ENCODE measurements around the gene HTR2C.
"Not testable (repeated sequence)": the region's sequence is repeated elsewhere in the genome, so short reads cannot be mapped to it uniquely, and the experiment has no call there.

The HTR2C gene

DNA sequence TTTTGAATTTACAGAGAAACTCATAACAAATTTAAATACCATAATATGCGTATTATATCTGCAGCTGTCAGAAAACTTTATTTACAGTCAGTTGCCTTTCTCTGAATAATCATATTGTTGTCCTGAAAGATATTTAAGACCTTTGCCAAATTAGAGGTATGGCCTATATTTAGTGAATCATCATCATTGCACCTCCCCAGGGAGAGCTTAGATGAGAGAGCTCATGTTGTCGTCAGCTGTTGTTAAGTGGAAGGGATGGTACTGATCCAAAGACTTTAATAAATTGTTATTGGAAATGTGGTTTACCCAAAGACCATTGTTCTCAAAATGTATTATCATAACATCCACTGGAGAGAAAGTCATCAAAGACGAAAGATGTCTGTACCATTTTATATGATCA, 128.6 kb downstream of the HTR2C start:
- DNase-seq (ENCODE audit: low read depth, low spot score): no peak

DNA sequence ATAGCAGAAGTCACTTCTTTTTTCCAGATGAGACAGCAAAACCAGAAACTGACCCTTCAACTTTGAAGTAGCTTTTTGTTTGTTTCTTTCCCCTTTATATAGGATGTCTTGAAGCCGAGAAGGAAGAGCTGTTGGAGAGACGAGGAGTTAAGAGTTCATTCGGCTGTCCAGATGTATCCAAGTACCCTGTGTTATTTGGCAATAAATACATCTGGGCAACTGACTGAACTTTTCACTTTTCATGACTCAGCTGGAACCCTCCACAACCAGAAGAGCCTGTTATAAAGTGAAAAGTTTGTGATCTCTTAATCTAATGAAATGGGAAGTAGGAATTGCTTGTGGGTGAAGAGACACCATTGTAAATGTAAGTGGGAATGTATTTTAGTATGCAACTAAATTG, 131.2 kb downstream of the HTR2C start:
- DNase-seq (ENCODE audit: low read depth, low spot score): no peak

DNA sequence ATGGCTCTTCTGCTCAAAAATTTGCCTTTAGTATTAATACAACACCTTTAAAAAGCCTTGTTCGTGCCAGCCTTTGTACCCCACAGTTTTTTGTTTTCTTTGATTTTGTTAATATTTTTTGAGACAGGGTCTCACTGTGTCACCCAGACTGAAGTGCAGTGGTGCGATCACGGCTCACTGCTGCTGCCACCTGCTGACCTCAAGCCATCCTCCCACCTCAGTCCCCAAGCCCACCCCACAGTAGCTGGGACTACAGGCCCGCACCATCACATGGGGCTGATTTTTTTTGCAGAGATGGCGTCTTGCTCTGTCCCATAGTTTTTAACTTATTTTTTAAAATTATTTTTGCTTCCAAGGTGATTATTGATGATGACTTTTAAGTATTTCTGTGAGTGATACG, 134.0 kb downstream of the HTR2C start:
- DNase-seq (ENCODE audit: low read depth, low spot score): no peak

DNA sequence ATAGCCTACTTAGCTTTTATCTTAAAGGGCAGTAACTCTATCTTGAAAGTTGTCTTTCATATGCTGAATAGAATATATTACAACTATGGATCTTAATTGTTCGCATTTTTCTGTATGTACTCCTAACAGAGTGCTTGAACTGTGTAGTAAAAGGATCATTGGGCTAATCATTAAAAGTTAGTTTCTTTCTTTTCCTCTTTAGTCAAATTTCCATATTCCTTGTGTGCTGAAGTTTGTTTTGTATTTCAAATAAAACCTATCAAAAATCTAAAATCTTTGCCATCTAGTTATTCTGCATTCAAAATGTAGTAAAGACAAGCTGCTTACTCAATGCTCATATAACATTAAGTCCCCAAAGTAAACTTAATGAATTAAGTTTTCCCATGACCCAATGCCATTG, 182.7 kb downstream of the HTR2C start:
- DNase-seq (ENCODE audit: low read depth, low spot score): no peak

DNA sequence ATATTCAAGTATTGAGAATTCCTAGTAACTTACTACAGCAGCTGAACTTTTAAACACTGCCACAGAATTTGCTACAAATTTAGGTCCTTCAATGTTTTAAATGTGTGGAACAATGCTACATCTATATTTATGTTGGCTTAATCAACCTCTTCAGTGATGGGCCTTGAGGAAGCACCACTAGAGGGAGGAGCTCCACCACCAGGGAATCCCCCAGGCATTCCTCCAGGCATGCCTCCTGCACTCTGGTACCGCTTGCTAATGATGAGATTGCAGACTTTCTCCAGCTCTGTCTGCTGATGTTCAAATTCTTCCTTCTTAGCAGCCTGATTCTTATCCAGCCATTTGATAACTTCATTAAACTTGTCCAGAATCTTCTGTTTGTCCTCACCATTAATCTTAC, 190.8 kb downstream of the HTR2C start:
- DNase-seq (ENCODE audit: low read depth, low spot score): no peak

GRCh38 chrX:114782925-114783324, 199.0 kb downstream of the HTR2C start:
- DNase-seq (ENCODE audit: low read depth, low spot score): no peak

DNA sequence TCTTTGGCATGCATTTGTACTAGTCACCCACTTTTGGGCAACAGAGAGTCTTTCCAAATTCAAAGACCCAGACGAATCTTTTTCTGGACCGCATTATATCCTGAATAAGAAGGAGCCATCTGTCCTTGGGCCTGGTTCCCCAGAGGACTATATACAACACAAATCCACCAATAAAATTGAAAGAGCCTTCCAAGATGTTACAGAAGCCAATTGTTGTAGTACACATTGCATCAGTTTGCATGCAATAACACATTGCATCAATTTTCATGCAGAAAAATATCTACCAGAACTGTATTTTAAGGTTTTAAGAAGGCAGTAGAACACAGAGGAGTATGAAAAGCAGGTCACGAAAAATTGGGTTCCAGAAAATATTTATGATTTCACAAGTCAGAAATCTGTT, 203.2 kb downstream of the HTR2C start:
- no peak for DNase-seq (ENCODE audit: low read depth, low spot score)

GRCh38 chrX:114797494-114797893, 213.6 kb downstream of the HTR2C start:
- DNase-seq (ENCODE audit: low read depth, low spot score): no peak

DNA sequence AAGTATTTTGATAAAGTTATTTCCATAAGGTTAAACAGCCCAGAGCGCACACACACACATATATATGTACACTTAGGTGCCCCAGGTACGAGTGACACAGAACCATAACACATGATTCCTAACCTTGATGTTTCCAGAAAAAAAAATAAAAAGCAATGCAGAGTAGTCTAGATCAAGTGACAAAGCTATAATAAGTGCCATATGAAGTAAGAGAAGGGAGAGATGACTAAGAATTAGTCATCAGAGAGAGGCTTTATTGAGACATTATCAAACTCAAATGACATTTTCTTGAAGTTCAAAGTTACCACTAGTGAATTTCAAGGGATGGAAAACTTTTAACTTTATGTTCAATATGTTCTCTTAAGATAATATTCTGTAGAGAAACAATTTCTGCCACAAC, 215.0 kb downstream of the HTR2C start:
- DNase-seq (ENCODE audit: low read depth, low spot score): no peak

- DNase-seq (ENCODE audit: low read depth, low spot score): no peak
Measured at GRCh38 chrX:114800719-114801118, 216.8 kb downstream of the HTR2C start.

GRCh38 chrX:114819509-114819908, 235.6 kb downstream of the HTR2C start:
- no peak for DNase-seq (ENCODE audit: low read depth, low spot score)

GRCh38 chrX:114841051-114841450, 257.2 kb downstream of the HTR2C start:
- DNase-seq (ENCODE audit: low read depth, low spot score): no peak

GRCh38 chrX:114842181-114842580, 258.3 kb downstream of the HTR2C start:
- DNase-seq (ENCODE audit: low read depth, low spot score): no peak

GRCh38 chrX:114889481-114889880, 305.6 kb downstream of the HTR2C start:
- no peak for DNase-seq (ENCODE audit: low read depth, low spot score)

DNA sequence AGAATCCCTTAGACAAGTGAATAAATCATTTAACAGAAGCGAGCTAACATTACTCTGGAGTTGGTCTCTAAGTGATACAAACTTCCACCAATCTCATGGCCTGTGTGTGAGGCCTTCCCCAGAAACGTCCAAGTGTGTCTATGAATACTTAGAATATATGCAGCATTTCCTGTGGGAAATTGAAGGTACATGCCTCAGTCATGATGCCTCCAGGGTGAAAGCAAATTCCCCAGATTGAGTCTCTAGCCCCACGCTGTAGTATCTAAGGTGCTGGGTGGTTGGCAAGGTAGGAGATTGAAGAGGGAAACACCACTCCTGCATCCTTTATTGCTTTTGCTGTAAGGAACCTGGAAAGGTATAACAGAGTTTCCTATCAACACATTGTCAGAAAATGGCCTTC, 319.7 kb downstream of the HTR2C start:
- no peak for DNase-seq (ENCODE audit: low read depth, low spot score)

DNA sequence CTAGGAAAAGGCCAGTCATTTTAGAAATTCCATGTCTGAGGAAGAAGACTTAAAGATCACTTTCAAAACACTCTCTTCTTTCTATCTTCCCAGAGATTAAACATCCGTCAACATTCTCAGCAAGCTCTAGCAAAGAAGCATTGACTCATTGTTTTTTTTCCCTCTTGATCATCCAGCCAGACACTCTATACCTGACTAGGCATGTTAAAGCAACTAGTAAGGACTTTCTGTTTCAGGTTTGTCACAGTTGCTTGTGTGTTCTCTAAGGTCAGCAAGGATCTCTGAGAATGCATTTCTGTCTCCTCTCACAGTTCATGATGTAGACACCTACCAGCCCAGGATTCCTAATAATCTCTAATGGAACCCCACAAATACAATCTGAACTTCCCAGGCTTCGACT, 321.4 kb downstream of the HTR2C start:
- DNase-seq (ENCODE audit: low read depth, low spot score): no peak

GRCh38 chrX:114906984-114907510, 323.2 kb downstream of the HTR2C start:
- no peak for DNase-seq (ENCODE audit: low read depth, low spot score)

- DNase-seq (ENCODE audit: low read depth, low spot score): no peak
Measured at GRCh38 chrX:114924423-114924822, 340.5 kb downstream of the HTR2C start.

DNA sequence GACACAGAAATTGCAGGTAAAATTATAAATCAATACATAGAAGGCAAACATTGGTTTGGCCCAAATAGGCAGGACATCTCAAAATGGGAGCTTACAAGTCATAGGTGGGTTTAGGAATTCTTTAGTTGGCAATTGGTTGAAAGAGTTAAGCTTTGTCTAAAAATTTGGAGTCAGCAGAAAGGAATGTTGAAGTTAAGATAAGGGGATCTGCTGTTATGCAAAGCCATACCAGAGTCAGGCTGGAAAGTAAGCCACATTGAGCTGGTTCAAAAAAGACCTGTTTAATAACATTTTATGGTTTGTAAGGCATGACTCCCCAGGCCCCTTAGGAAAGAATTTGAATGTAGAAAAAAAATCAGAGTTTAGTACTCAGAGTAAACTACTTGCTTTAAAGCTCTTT, 341.0 kb downstream of the HTR2C start:
- no peak for DNase-seq (ENCODE audit: low read depth, low spot score)

DNA sequence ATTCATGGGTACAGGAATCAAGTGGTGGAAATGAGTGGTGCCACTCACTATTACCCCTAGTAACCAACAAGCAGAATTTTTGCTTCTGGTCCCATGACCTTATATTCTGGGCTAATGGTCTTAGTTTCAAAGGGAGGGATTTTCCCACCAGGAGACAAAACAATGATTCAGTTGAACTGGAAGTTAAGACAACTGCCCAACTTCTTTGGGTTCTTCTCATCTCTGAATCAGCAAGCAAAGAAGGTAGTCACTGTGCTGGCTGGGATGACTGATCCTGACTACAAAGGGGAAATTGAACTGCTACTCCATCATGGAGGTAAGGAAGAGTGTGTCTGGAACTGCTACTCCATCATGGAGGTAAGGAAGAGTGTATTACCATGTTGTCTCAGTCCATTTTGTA, 346.3 kb downstream of the HTR2C start:
- DNase-seq (ENCODE audit: low read depth, low spot score): no peak

DNA sequence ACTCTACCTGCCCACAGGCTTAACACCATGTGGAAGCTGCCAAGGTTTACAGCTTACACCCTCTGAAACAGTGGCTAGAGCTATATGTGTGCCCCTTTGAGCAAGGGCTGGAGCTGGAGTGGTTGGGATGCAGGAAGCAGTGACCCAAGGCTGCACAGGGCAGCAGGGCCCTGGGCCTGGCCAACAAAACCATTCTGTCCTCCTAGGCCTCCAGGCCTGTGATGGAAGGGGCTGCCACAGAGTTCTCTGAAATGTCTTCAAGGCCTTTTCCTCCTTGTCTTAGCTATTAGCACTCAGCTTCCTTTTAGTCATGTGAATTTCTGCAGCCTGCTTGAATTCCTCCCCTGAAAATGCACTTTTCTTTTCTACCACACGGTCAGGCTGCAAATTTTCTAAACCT, 348.7 kb downstream of the HTR2C start:
- DNase-seq (ENCODE audit: low read depth, low spot score): no peak

GRCh38 chrX:114933291-114933690, 349.4 kb downstream of the HTR2C start:
- not testable (repeated sequence) for DNase-seq (ENCODE audit: low read depth, low spot score)

- not testable (repeated sequence) for DNase-seq (ENCODE audit: low read depth, low spot score)
Measured at GRCh38 chrX:114937090-114937489, 353.2 kb downstream of the HTR2C start.

- no peak for DNase-seq (ENCODE audit: low read depth, low spot score)
Measured at GRCh38 chrX:114952696-114953095, 368.8 kb downstream of the HTR2C start.
